GM18873 (cell line): ENCODE measurements around the gene SMIM21.

Experiments used
- ATAC-seq: cut with Tn5 transposase; IDR thresholded peaks from one replicate; pipeline ENCODE4 v1.9.1; 2021; ENCODE audit warnings: mild to moderate bottlenecking, moderate library complexity, moderate number of reproducible peaks; ENCODE audit not compliant: unreplicated experiment, low FRiP score

SMIM21 gene

GRCh38 chr18:75428490-75428889 lies 987 bp upstream of the SMIM21 start:
- ATAC-seq = no peak

- no peak for ATAC-seq
These were observed 5.1 kb downstream of the SMIM21 start for GRCh38 chr18:75422341-75422910.

GRCh38 chr18:75421656-75422055 lies 5.8 kb downstream of the SMIM21 start:
- no peak for ATAC-seq

GRCh38 chr18:75418293-75419005 lies 9.1 kb downstream of the SMIM21 start:
- ATAC-seq = no peak

- ATAC-seq = no peak
These were observed 16.9 kb downstream of the SMIM21 start for GRCh38 chr18:75410611-75411010.

- no peak for ATAC-seq
These were observed 17.7 kb downstream of the SMIM21 start for GRCh38 chr18:75409806-75410205.

- no peak for ATAC-seq
These were observed 18.7 kb downstream of the SMIM21 start for GRCh38 chr18:75408554-75409506.

GRCh38 chr18:75407468-75408437 lies 19.8 kb downstream of the SMIM21 start:
- ATAC-seq = no peak

GRCh38 chr18:75406491-75407445 lies 20.7 kb downstream of the SMIM21 start:
- no peak for ATAC-seq

- ATAC-seq = no peak
These were observed 22.2 kb downstream of the SMIM21 start for GRCh38 chr18:75405351-75405750.

GRCh38 chr18:75400366-75400765 lies 27.1 kb downstream of the SMIM21 start:
- no peak for ATAC-seq

GRCh38 chr18:75395137-75395536 lies 32.4 kb downstream of the SMIM21 start:
- ATAC-seq = no peak

- no peak for ATAC-seq
These were observed 33.8 kb downstream of the SMIM21 start for GRCh38 chr18:75393721-75394120.

- ATAC-seq = no peak
These were observed 35.3 kb downstream of the SMIM21 start for GRCh38 chr18:75392226-75392578.

GRCh38 chr18:75391279-75392225 lies 36.0 kb downstream of the SMIM21 start:
- ATAC-seq = no peak

GRCh38 chr18:75390854-75391253 lies 36.6 kb downstream of the SMIM21 start:
- no peak for ATAC-seq

- ATAC-seq = no peak
These were observed 43.4 kb downstream of the SMIM21 start for GRCh38 chr18:75384144-75384543.
